GM19240 (cell line): ENCODE data around the gene NR1H4.
"Not testable (repeated sequence)": the region's sequence is repeated elsewhere in the genome, so short reads cannot be mapped to it uniquely, and the experiment has no call there.

Source experiments
- DNase-seq: peaks from one replicate; pipeline ENCODE4 v3.0.0; 2011; ENCODE audit warnings: low spot score; ENCODE audit not compliant: insufficient read length

Gene NR1H4

GRCh38 chr12:100472325-100472724, 1.3 kb upstream of the NR1H4 start:
- no peak for DNase-seq

GRCh38 chr12:100473050-100473715, 483 bp upstream of the NR1H4 start:
- DNase-seq = no peak

- no peak for DNase-seq
Observed at GRCh38 chr12:100474617-100475016, 951 bp downstream of the NR1H4 start.

- DNase-seq = no peak
Observed at GRCh38 chr12:100476013-100476751, 2.5 kb downstream of the NR1H4 start.

GRCh38 chr12:100481021-100481420, 7.4 kb downstream of the NR1H4 start:
- no peak for DNase-seq

- DNase-seq = no peak
Observed at GRCh38 chr12:100484183-100484886, 10.7 kb downstream of the NR1H4 start.

- no peak for DNase-seq
Observed at GRCh38 chr12:100484891-100485471, 11.3 kb downstream of the NR1H4 start.

GRCh38 chr12:100485983-100486382, 12.3 kb downstream of the NR1H4 start:
- no peak for DNase-seq

GRCh38 chr12:100489251-100489820, 15.7 kb downstream of the NR1H4 start:
- DNase-seq = no peak

GRCh38 chr12:100490056-100490455, 16.4 kb downstream of the NR1H4 start:
- DNase-seq = no peak

- no peak for DNase-seq
Observed at GRCh38 chr12:100491104-100491503, 17.4 kb downstream of the NR1H4 start.

- no peak for DNase-seq
Observed at GRCh38 chr12:100493396-100494012, 19.8 kb downstream of the NR1H4 start.

- DNase-seq = no peak
Observed at GRCh38 chr12:100494026-100494425, 20.4 kb downstream of the NR1H4 start.

GRCh38 chr12:100494538-100494937, 20.9 kb downstream of the NR1H4 start:
- DNase-seq = no peak

- no peak for DNase-seq
Observed at GRCh38 chr12:100497105-100497795, 23.6 kb downstream of the NR1H4 start.

- no peak for DNase-seq
Observed at GRCh38 chr12:100498141-100498540, 24.5 kb downstream of the NR1H4 start.

GRCh38 chr12:100499416-100499815, 25.8 kb downstream of the NR1H4 start:
- no peak for DNase-seq

- not testable (repeated sequence) for DNase-seq
Observed at GRCh38 chr12:100502718-100503117, 29.1 kb downstream of the NR1H4 start.

GRCh38 chr12:100503228-100503628, 29.6 kb downstream of the NR1H4 start:
- no peak for DNase-seq

- DNase-seq = no peak
Observed at GRCh38 chr12:100504804-100505203, 31.1 kb downstream of the NR1H4 start.

GRCh38 chr12:100508751-100509150, 35.1 kb downstream of the NR1H4 start:
- DNase-seq = no peak
